ENCODE data around the gene PMP22. TPM values are rescaled to one million over a fixed set of nuclear protein-coding genes. Genes with fewer than 3 reads are reported as not detected.

PMP22 gene
- total RNA-seq, 2 donors from 2014 or later, result 3.1 to 5.5 TPM

DNA sequence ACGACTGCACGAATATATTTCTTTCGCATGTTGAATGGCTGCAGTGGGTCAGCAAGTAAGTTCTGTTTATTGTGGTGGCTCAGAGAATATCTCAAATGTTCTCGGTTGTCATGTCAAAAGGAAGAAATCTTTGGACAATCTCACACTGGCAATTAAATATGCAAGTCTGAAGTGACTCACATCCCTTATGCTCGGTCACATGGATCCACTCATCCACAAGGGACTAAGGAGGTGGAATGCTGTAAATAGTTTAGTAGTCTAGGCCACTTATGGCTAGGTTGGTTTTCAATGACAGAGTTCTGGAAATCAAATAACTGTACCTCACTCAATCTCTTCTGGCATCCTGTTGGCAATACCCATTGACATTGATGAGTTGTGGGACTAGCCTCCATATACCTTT is 33.0 kb upstream of the PMP22 start:
- WGBS, 2 experiments (ENCODE audit: insufficient coverage in 1 of 2, insufficient read length in 1 of 2), result 92 to 98% methylated on average over 5 of the region's 5 CpGs
- no peaks in the 10 kb centered on the region for H3K4me1 Mint-ChIP-seq
- no peak for DNase-seq
- Histone ChIP-seq H3K36me3 (ENCODE audit: control insufficient read depth, insufficient read depth, low read length) (no peaks in the 10 kb centered on the region), H3K27me3 (ENCODE audit: control insufficient read depth, insufficient read depth, low read length, poor library complexity, severe bottlenecking) (no peaks in the 10 kb centered on the region), H3K9me3 (ENCODE audit: control insufficient read depth, low read length) (no peaks in the 10 kb centered on the region), H3K4me1 (ENCODE audit: control insufficient read depth, insufficient read depth, low read length) (no peaks in the 10 kb centered on the region), H3K27ac (ENCODE audit: low read depth, low read length) (no peak overlapping the region), H3K9ac (ENCODE audit: extremely low read depth, low read length, poor library complexity, severe bottlenecking) (no peak overlapping the region), H3K4me3 (ENCODE audit: low read length) (no peak overlapping the region)
- no peak overlapping the region for H3K27ac Mint-ChIP-seq
- no peaks in the 10 kb centered on the region for H3K27me3 Mint-ChIP-seq (ENCODE audit: insufficient read depth)
- H3K36me3 Mint-ChIP-seq (ENCODE audit: low read depth), result no peaks in the 10 kb centered on the region
- H3K4me3 Mint-ChIP-seq, result no peak overlapping the region
- TF ChIP-seq, protein P1, sequence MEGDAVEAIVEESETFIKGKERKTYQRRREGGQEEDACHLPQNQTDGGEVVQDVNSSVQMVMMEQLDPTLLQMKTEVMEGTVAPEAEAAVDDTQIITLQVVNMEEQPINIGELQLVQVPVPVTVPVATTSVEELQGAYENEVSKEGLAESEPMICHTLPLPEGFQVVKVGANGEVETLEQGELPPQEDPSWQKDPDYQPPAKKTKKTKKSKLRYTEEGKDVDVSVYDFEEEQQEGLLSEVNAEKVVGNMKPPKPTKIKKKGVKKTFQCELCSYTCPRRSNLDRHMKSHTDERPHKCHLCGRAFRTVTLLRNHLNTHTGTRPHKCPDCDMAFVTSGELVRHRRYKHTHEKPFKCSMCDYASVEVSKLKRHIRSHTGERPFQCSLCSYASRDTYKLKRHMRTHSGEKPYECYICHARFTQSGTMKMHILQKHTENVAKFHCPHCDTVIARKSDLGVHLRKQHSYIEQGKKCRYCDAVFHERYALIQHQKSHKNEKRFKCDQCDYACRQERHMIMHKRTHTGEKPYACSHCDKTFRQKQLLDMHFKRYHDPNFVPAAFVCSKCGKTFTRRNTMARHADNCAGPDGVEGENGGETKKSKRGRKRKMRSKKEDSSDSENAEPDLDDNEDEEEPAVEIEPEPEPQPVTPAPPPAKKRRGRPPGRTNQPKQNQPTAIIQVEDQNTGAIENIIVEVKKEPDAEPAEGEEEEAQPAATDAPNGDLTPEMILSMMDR (conservative IDR thresholded peaks at IDR 0.05), result no peak
- no peaks in the 10 kb centered on the region for H3K9me3 Mint-ChIP-seq

DNA sequence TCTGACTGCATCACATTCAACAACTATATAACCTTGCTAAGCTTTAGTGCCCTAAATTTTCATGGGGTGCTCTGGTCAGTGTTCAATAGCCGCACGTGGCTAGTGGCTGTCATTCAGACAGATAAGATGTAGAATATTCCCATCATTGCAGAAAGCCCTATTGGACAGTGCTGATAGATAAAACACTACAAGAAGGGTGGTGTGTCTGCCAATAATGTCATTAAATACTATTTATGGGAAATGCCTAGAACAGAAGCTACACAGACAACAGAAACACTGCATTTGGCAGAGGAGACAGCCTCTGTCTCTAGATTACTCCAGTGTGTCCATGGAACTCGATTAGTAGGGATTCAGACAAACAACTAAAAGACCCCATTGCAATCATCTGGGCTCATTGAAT is 28.4 kb upstream of the PMP22 start:
- Mint-ChIP-seq H3K27ac (no peak overlapping the region), H3K27me3 (ENCODE audit: insufficient read depth) (no peaks in the 10 kb centered on the region), H3K36me3 (ENCODE audit: low read depth) (no peaks in the 10 kb centered on the region), H3K4me1 (peaks cover 5% of the 10 kb centered on the region), H3K9me3 (no peaks in the 10 kb centered on the region), H3K4me3 (no peak overlapping the region)
- H3K9ac ChIP-seq (ENCODE audit: extremely low read depth, low read length, poor library complexity, severe bottlenecking), result no peak overlapping the region
- TF ChIP-seq, protein P1 (conservative IDR thresholded peaks at IDR 0.05), result no peak
- no peaks in the 10 kb centered on the region for H3K9me3 ChIP-seq (ENCODE audit: control insufficient read depth, low read length)
- no peak overlapping the region for H3K4me3 ChIP-seq (ENCODE audit: low read length)
- H3K36me3 ChIP-seq (ENCODE audit: control insufficient read depth, insufficient read depth, low read length), result no peaks in the 10 kb centered on the region
- no peaks in the 10 kb centered on the region for H3K4me1 ChIP-seq (ENCODE audit: control insufficient read depth, insufficient read depth, low read length)
- no peak for DNase-seq
- no peaks in the 10 kb centered on the region for H3K27me3 ChIP-seq (ENCODE audit: control insufficient read depth, insufficient read depth, low read length, poor library complexity, severe bottlenecking)
- WGBS, 2 experiments (ENCODE audit: insufficient coverage in 1 of 2, insufficient read length in 1 of 2), result 87 to 100% methylated on average over 2 to 3 of the region's 3 CpGs
- H3K27ac ChIP-seq (ENCODE audit: low read depth, low read length), result no peak overlapping the region

DNA sequence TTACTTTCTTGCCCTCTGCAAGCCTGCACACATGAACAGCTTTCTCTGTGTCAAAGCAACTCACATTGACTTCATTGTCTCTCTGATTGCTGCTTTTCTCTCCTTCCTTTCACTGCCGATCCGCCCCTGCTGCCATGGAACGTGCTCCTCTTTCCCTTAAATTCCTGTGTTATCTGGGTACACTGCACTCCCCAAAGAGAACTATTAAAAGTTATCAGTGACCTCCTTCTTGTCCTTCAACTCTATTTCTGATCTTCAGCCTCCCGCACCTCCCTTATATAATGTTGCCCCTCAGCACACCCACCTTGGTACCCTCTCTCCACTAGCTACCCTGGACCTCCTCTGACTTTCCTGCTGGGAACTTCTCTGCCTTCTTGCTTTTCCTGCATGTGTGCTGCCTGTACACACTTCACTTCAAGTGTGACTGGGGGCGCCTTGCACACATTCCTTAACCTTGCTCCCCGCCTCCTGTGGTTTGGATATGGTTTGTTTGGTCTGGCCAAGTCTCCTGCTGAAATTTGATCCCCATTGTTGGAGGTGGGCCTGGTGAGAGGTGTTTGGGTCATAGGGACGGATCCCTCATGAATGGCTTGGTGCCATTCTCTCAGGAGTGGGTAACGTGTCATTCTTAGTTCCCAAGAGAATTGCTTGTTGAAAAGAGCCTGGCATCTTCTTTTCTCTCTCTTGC is 26.7 kb upstream of the PMP22 start:
- TF ChIP-seq, protein P1 (conservative IDR thresholded peaks at IDR 0.05), result no peak
- no peaks in the 10 kb centered on the region for H3K36me3 ChIP-seq (ENCODE audit: control insufficient read depth, insufficient read depth, low read length)
- H3K4me3 ChIP-seq (ENCODE audit: low read length), result no peak overlapping the region
- Mint-ChIP-seq H3K9me3 (no peaks in the 10 kb centered on the region), H3K36me3 (ENCODE audit: low read depth) (no peaks in the 10 kb centered on the region), H3K4me3 (no peak overlapping the region), H3K27ac (no peak overlapping the region), H3K27me3 (ENCODE audit: insufficient read depth) (no peaks in the 10 kb centered on the region), H3K4me1 (peaks cover 5% of the 10 kb centered on the region)
- no peaks in the 10 kb centered on the region for H3K4me1 ChIP-seq (ENCODE audit: control insufficient read depth, insufficient read depth, low read length)
- no peaks in the 10 kb centered on the region for H3K9me3 ChIP-seq (ENCODE audit: control insufficient read depth, low read length)
- H3K9ac ChIP-seq (ENCODE audit: extremely low read depth, low read length, poor library complexity, severe bottlenecking), result no peak overlapping the region
- no peak for DNase-seq
- 73 to 85% methylated on average over 5 to 8 of the region's 8 CpGs for WGBS, 2 experiments (ENCODE audit: insufficient coverage in 1 of 2, insufficient read length in 1 of 2)
- no peaks in the 10 kb centered on the region for H3K27me3 ChIP-seq (ENCODE audit: control insufficient read depth, insufficient read depth, low read length, poor library complexity, severe bottlenecking)
- no peak overlapping the region for H3K27ac ChIP-seq (ENCODE audit: low read depth, low read length)

All from endodermal cell (in vitro differentiated cells).